Measurements from ENCODE around the gene BLZF1. TPM values are rescaled to one million over a fixed set of nuclear protein-coding genes. Genes with fewer than 3 reads are reported as not detected.
A peak's percentile ranks its signal among the peaks of the same experiment; 100 is the strongest.

BLZF1 gene
- total RNA-seq, 4 donors from 2014 or later: 28.1 to 41.1 (median 36.2) TPM

- Histone ChIP-seq H3K27ac (replicated peaks in 1 of 4) (peak overlapping the region; percentile 74 to 85 (median 76)), H3K4me3 (peak overlapping the region; percentile 62 to 73 (median 68)), H3K4me1 (peaks cover 6 to 36% (median 22%) of the 10 kb centered on the region in 4 donors), H3K27me3 (no peaks in the 10 kb centered on the region), H3K9me3 (no peaks in the 10 kb centered on the region), H3K36me3 (peaks cover 0 to 35% (median 15%) of the 10 kb centered on the region in 4 donors)
- intact Hi-C loops (cut with DNase I): no loop called here
- under 1% methylated on average over 16 of the region's 16 CpGs for WGBS
- TF ChIP-seq EP300 (IDR thresholded peaks at IDR 0.05): no peak
- no peak for TF ChIP-seq POLR2A (IDR thresholded peaks at IDR 0.05; ENCODE audit: low read depth)
- no peak for TF ChIP-seq POLR2AphosphoS5 (IDR thresholded peaks at IDR 0.05)
- TF ChIP-seq, protein P1, sequence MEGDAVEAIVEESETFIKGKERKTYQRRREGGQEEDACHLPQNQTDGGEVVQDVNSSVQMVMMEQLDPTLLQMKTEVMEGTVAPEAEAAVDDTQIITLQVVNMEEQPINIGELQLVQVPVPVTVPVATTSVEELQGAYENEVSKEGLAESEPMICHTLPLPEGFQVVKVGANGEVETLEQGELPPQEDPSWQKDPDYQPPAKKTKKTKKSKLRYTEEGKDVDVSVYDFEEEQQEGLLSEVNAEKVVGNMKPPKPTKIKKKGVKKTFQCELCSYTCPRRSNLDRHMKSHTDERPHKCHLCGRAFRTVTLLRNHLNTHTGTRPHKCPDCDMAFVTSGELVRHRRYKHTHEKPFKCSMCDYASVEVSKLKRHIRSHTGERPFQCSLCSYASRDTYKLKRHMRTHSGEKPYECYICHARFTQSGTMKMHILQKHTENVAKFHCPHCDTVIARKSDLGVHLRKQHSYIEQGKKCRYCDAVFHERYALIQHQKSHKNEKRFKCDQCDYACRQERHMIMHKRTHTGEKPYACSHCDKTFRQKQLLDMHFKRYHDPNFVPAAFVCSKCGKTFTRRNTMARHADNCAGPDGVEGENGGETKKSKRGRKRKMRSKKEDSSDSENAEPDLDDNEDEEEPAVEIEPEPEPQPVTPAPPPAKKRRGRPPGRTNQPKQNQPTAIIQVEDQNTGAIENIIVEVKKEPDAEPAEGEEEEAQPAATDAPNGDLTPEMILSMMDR (IDR thresholded peaks at IDR 0.05): no peak
- no peak for DNase-seq (ENCODE audit: extremely low spot score)
Observed at GRCh38 chr1:169368406-169368769, 393 bp downstream of the BLZF1 start.

- H3K4me3 ChIP-seq: no peak overlapping the region
- no peaks in the 10 kb centered on the region for H3K9me3 ChIP-seq
- no peaks in the 10 kb centered on the region for H3K27me3 ChIP-seq
- no peak for DNase-seq (ENCODE audit: extremely low spot score)
- H3K4me1 ChIP-seq: peaks cover 6 to 32% (median 20%) of the 10 kb centered on the region in 4 donors
- peaks cover 1 to 40% (median 16%) of the 10 kb centered on the region in 4 donors for H3K36me3 ChIP-seq
- no peak overlapping the region for H3K27ac ChIP-seq (replicated peaks in 1 of 4)
- WGBS: 57% methylated on average over 1 of the region's 1 CpG
- TF ChIP-seq, protein P1 (IDR thresholded peaks at IDR 0.05): no peak
- TF ChIP-seq POLR2A (IDR thresholded peaks at IDR 0.05; ENCODE audit: low read depth) (no peak), POLR2AphosphoS5 (IDR thresholded peaks at IDR 0.05) (no peak), EP300 (IDR thresholded peaks at IDR 0.05) (no peak)
- intact Hi-C loops (cut with DNase I): no loop called here
Observed at GRCh38 chr1:169371404-169371803, 3.4 kb downstream of the BLZF1 start.

- H3K36me3 ChIP-seq: peaks cover 44 to 91% (median 77%) of the 10 kb centered on the region in 4 donors
- H3K27me3 ChIP-seq: no peaks in the 10 kb centered on the region
- TF ChIP-seq EP300 (IDR thresholded peaks at IDR 0.05) (no peak), POLR2AphosphoS5 (IDR thresholded peaks at IDR 0.05) (no peak), POLR2A (IDR thresholded peaks at IDR 0.05; ENCODE audit: low read depth) (no peak)
- TF ChIP-seq, protein P1 (IDR thresholded peaks at IDR 0.05): no peak
- no peak overlapping the region for H3K4me3 ChIP-seq
- DNase-seq (ENCODE audit: extremely low spot score): no peak
- H3K27ac ChIP-seq (replicated peaks in 1 of 4): no peak overlapping the region
- no peaks in the 10 kb centered on the region for H3K4me1 ChIP-seq
- no peaks in the 10 kb centered on the region for H3K9me3 ChIP-seq
- intact Hi-C loops (cut with DNase I): no loop called here
Observed at GRCh38 chr1:169381162-169381561, 13.2 kb downstream of the BLZF1 start.

GRCh38 chr1:169383449-169383848 lies 15.5 kb downstream of the BLZF1 start:
- Histone ChIP-seq H3K4me1 (no peaks in the 10 kb centered on the region), H3K9me3 (no peaks in the 10 kb centered on the region), H3K27me3 (no peaks in the 10 kb centered on the region), H3K27ac (replicated peaks in 1 of 4) (no peak overlapping the region), H3K36me3 (peaks cover 49 to 91% (median 72%) of the 10 kb centered on the region in 4 donors), H3K4me3 (no peak overlapping the region)
- intact Hi-C loops (cut with DNase I): no loop called here
- WGBS: 84% methylated on average over 4 of the region's 4 CpGs
- no peak for TF ChIP-seq POLR2A (IDR thresholded peaks at IDR 0.05; ENCODE audit: low read depth)
- TF ChIP-seq, protein P1 (IDR thresholded peaks at IDR 0.05): no peak
- TF ChIP-seq EP300 (IDR thresholded peaks at IDR 0.05): no peak
- no peak for TF ChIP-seq POLR2AphosphoS5 (IDR thresholded peaks at IDR 0.05)
- DNase-seq (ENCODE audit: extremely low spot score): no peak

DNA sequence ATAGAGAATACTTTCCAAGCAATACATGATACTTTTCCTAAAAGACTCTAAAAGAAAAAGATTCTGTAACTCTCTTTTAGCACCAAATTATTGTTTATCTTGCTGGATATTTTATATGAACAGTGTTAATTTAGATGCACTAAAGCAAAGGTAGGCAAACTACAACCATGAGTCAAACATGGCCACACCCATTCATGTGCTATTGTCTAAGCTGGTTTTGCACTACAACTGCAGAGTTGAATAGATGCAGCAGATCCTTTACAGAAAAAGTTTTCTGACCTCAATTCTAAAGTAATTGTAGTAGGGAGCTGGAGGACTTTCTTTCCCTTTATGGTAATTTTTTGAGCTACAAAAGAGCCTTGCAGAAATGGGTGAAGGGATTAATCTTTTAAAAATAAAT lies 19.4 kb downstream of the BLZF1 start:
- no peaks in the 10 kb centered on the region for H3K9me3 ChIP-seq
- no peaks in the 10 kb centered on the region for H3K27me3 ChIP-seq
- no peak overlapping the region for H3K27ac ChIP-seq (replicated peaks in 1 of 4)
- intact Hi-C loops (cut with DNase I): no loop called here
- DNase-seq (ENCODE audit: extremely low spot score): no peak
- H3K36me3 ChIP-seq: peaks cover 46 to 97% (median 76%) of the 10 kb centered on the region in 4 donors
- no peaks in the 10 kb centered on the region for H3K4me1 ChIP-seq
- no peak overlapping the region for H3K4me3 ChIP-seq
- no peak for TF ChIP-seq POLR2AphosphoS5 (IDR thresholded peaks at IDR 0.05)
- TF ChIP-seq, protein P1 (IDR thresholded peaks at IDR 0.05): no peak
- TF ChIP-seq EP300 (IDR thresholded peaks at IDR 0.05): no peak
- no peak for TF ChIP-seq POLR2A (IDR thresholded peaks at IDR 0.05; ENCODE audit: low read depth)

All from esophagus muscularis mucosa (tissue), 4 donors.